Muscle layer of duodenum (tissue), 2 donors: ENCODE measurements around the gene OR11H6.
"Not testable (repeated sequence)": the region's sequence is repeated elsewhere in the genome, so short reads cannot be mapped to it uniquely, and the experiment has no call there.

ENCODE experiments used
- H3K27ac ChIP-seq: one replicate; pipeline ENCODE4 v1.7.0; 2013; ENCODE audit warnings: mild to moderate bottlenecking, low read length
- H3K27me3 ChIP-seq: one replicate; pipeline ENCODE4 v1.7.0; 2013; ENCODE audit warnings: low read depth, mild to moderate bottlenecking, control low read depth, low read length
- H3K36me3 ChIP-seq, 2 donors: one replicate each; pipeline ENCODE4 v1.7.0; 2013; ENCODE audit warnings: low read length in 2 of 2, control low read depth in 1 of 2, mild to moderate bottlenecking in 1 of 2; ENCODE audit not compliant: insufficient read depth in 2 of 2, control insufficient read depth in 1 of 2
- H3K4me1 ChIP-seq, 2 donors: one replicate each; pipeline ENCODE4 v1.7.0; 2013; ENCODE audit warnings: low read length in 2 of 2, mild to moderate bottlenecking in 2 of 2, control low read depth in 1 of 2, moderate library complexity in 1 of 2; ENCODE audit not compliant: insufficient read depth in 2 of 2, control insufficient read depth in 1 of 2
- H3K4me3 ChIP-seq, 2 donors: one replicate each; pipeline ENCODE4 v1.7.0; 2013; ENCODE audit warnings: low read length in 2 of 2, low read depth in 1 of 2, mild to moderate bottlenecking in 1 of 2
- H3K9me3 ChIP-seq, 2 donors: one replicate each; pipeline ENCODE4 v1.7.0; 2013; ENCODE audit warnings: low read length in 2 of 2, control low read depth in 1 of 2, mild to moderate bottlenecking in 1 of 2; ENCODE audit not compliant: control insufficient read depth in 1 of 2
- donor health status: healthy.

OR11H6 gene

DNA sequence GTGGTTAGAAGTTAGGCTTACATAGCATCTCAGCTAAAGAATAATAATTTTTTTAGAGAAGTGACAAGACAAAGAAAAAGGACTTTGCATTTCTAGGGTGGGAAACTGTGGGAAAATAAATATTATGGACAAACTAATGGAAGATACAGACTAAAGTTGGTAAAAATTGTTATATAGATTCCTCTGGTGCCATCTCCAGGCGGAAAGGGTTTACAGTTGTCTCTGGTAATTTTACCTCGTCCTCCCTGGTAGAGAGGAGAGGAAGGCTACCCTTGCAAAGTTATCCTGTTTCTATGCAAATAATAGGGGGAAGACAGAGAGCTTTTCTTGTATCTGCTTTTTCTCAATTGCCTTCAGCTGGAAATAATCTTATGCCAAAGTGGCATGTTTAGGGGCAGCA, 27.6 kb upstream of the OR11H6 start:
- no peaks in the 10 kb centered on the region for H3K9me3 ChIP-seq
- H3K4me3 ChIP-seq = no peak overlapping the region
- H3K4me1 ChIP-seq = no peaks in the 10 kb centered on the region
- no peaks in the 10 kb centered on the region for H3K27me3 ChIP-seq
- H3K27ac ChIP-seq = no peak overlapping the region
- H3K36me3 ChIP-seq = no peaks in the 10 kb centered on the region

- Histone ChIP-seq H3K4me1 (no peaks in the 10 kb centered on the region), H3K4me3 (no peak overlapping the region), H3K9me3 (no peaks in the 10 kb centered on the region), H3K27ac (no peak overlapping the region), H3K27me3 (no peaks in the 10 kb centered on the region), H3K36me3 (no peaks in the 10 kb centered on the region)
These were observed 26.1 kb upstream of the OR11H6 start for GRCh38 chr14:20197459-20197858.

- H3K4me1 ChIP-seq = no peaks in the 10 kb centered on the region
- no peak overlapping the region for H3K4me3 ChIP-seq
- no peaks in the 10 kb centered on the region for H3K27me3 ChIP-seq
- no peaks in the 10 kb centered on the region for H3K9me3 ChIP-seq
- no peak overlapping the region for H3K27ac ChIP-seq
- H3K36me3 ChIP-seq = no peaks in the 10 kb centered on the region
These were observed 24.5 kb upstream of the OR11H6 start for GRCh38 chr14:20198991-20199390.

DNA sequence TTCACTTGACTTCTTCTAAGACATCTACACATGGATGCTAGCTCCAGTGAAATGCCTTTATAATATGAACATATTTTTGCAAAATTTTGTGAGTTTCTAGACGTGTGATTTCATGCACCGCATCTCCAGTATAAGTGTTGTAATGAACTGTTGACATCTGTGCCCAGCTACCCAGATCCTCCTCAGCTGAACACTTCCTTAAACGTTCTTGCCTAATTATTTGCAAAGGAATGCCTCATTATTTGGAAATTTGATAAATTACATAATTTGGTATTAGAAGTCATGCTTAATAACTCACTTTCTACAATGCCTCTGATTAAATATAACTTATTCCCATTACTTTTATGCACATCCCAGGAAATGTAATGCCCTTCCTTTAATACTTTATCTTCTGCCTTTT, 18.8 kb upstream of the OR11H6 start:
- no peak overlapping the region for H3K4me3 ChIP-seq
- H3K27ac ChIP-seq = no peak overlapping the region
- no peaks in the 10 kb centered on the region for H3K4me1 ChIP-seq
- H3K27me3 ChIP-seq = no peaks in the 10 kb centered on the region
- no peaks in the 10 kb centered on the region for H3K36me3 ChIP-seq
- H3K9me3 ChIP-seq = no peaks in the 10 kb centered on the region

- Histone ChIP-seq H3K4me3 (no peak overlapping the region), H3K4me1 (no peaks in the 10 kb centered on the region), H3K9me3 (no peaks in the 10 kb centered on the region)
These were observed 13.9 kb upstream of the OR11H6 start for GRCh38 chr14:20209595-20209994.

DNA sequence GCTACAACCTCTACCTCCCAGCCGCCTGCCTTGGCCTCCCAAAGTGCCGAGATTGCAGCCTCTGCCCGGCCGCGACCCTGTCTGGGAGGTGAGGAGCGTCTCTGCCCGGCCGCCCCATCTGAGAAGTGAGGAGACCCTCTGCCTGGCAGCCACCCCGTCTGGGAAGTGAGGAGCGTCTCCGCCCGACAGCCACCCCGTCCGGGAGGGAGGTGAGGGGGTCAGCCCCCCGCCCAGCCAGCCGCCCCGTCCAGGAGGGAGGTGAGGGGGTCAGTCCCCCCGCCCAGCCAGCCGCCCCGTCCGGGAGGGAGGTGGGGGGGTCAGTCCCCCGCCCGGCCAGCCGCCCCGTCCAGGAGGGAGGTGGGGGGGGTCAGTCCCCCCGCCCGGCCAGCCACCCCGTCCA, 11.1 kb upstream of the OR11H6 start:
- not testable (repeated sequence) for H3K4me1 ChIP-seq, H3K27me3 ChIP-seq, H3K36me3 ChIP-seq, H3K9me3 ChIP-seq, H3K4me3 ChIP-seq, H3K27ac ChIP-seq

More at GRCh38 chr14:20209595-20209994, 13.9 kb upstream of the OR11H6 start:
- H3K27ac ChIP-seq = no peak overlapping the region
- no peaks in the 10 kb centered on the region for H3K36me3 ChIP-seq
- no peaks in the 10 kb centered on the region for H3K27me3 ChIP-seq

GRCh38 chr14:20215196-20215595, 8.3 kb upstream of the OR11H6 start:
- Histone ChIP-seq H3K9me3 (no peaks in the 10 kb centered on the region), H3K4me3 (no peak overlapping the region), H3K27me3 (no peaks in the 10 kb centered on the region), H3K27ac (no peak overlapping the region), H3K4me1 (no peaks in the 10 kb centered on the region), H3K36me3 (no peaks in the 10 kb centered on the region)

- H3K9me3 ChIP-seq = no peaks in the 10 kb centered on the region
These were observed 4.5 kb upstream of the OR11H6 start for GRCh38 chr14:20219033-20219432.

DNA sequence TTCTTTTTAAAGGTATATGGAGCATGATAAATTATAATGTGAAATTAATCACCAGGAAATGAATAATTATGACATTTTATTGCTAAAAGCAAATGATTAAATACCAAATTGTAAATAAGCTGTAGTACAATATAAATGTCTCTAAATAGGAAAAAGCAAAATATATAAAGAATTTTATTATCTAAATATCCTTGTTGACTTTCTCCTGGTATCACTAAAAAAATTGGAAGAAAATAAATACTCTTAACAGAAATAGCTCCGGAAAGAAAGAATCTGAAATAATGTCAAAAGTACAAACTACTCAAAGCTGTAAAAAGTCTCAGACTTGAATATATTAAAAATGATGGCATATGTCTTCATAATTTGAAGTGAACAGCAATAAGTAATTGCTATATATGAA, 5.2 kb downstream of the OR11H6 start, which contains the start of gene OR11H7:
Gene OR11H7 (plus strand): TSS at position 301 of the 400 bp plus-strand sequence.
- Histone ChIP-seq H3K27me3 (no peaks in the 10 kb centered on the region), H3K4me3 (no peak within 1 kb of the TSS), H3K36me3 (no peaks in the 10 kb centered on the region), H3K9me3 (peaks cover 0 to 14% of the 10 kb centered on the region in 2 donors), H3K4me1 (no peaks in the 10 kb centered on the region), H3K27ac (no peak within 1 kb of the TSS)

More at GRCh38 chr14:20219033-20219432, 4.5 kb upstream of the OR11H6 start:
- Histone ChIP-seq H3K36me3 (no peaks in the 10 kb centered on the region), H3K27ac (no peak overlapping the region), H3K4me1 (no peaks in the 10 kb centered on the region), H3K4me3 (no peak overlapping the region), H3K27me3 (no peaks in the 10 kb centered on the region)

- not testable (repeated sequence) for H3K4me1 ChIP-seq, H3K27me3 ChIP-seq, H3K4me3 ChIP-seq, H3K27ac ChIP-seq, H3K9me3 ChIP-seq, H3K36me3 ChIP-seq
These were observed 11.9 kb downstream of the OR11H6 start for GRCh38 chr14:20235415-20235814.

- no peak overlapping the region for H3K27ac ChIP-seq
- H3K36me3 ChIP-seq = no peaks in the 10 kb centered on the region
- H3K9me3 ChIP-seq = peaks cover 0 to 11% of the 10 kb centered on the region in 2 donors
- no peaks in the 10 kb centered on the region for H3K27me3 ChIP-seq
- H3K4me3 ChIP-seq = no peak overlapping the region
- H3K4me1 ChIP-seq = no peaks in the 10 kb centered on the region
These were observed 24.2 kb downstream of the OR11H6 start for GRCh38 chr14:20247646-20248246.

- no peaks in the 10 kb centered on the region for H3K9me3 ChIP-seq
- H3K4me3 ChIP-seq = no peak overlapping the region
- H3K27me3 ChIP-seq = no peaks in the 10 kb centered on the region
- H3K4me1 ChIP-seq = no peaks in the 10 kb centered on the region
- H3K36me3 ChIP-seq = no peaks in the 10 kb centered on the region
- no peak overlapping the region for H3K27ac ChIP-seq
These were observed 39.2 kb downstream of the OR11H6 start for GRCh38 chr14:20262642-20263128.
